GM21390 (cell line): ENCODE results near the gene DENND2A.
"Not testable (repeated sequence)": the region's sequence is repeated elsewhere in the genome, so short reads cannot be mapped to it uniquely, and the experiment has no call there.

Source experiments
- ATAC-seq: cut with Tn5 transposase; IDR thresholded peaks from one replicate; pipeline ENCODE4 v1.9.1; 2021; ENCODE audit not compliant: unreplicated experiment

Gene DENND2A

GRCh38 chr7:140646931-140647647 is 6.5 kb upstream of the DENND2A start:
- ATAC-seq, result peak; percentile 76

- ATAC-seq, result no peak
Observed at GRCh38 chr7:140645166-140645900, 4.7 kb upstream of the DENND2A start.

- ATAC-seq, result not testable (repeated sequence)
Observed at GRCh38 chr7:140644761-140645160, 4.1 kb upstream of the DENND2A start.

GRCh38 chr7:140643416-140643815 is 2.8 kb upstream of the DENND2A start:
- ATAC-seq, result no peak

- ATAC-seq, result no peak
Observed at GRCh38 chr7:140641524-140642195, 1.0 kb upstream of the DENND2A start.

GRCh38 chr7:140640060-140640637 is 464 bp downstream of the DENND2A start:
- no peak for ATAC-seq

GRCh38 chr7:140639366-140640053 is 1.1 kb downstream of the DENND2A start:
- no peak for ATAC-seq

GRCh38 chr7:140638173-140638791 is 2.3 kb downstream of the DENND2A start:
- ATAC-seq, result no peak

GRCh38 chr7:140637400-140637799 is 3.2 kb downstream of the DENND2A start:
- ATAC-seq, result no peak

- ATAC-seq, result no peak
Observed at GRCh38 chr7:140635816-140636215, 4.8 kb downstream of the DENND2A start.

GRCh38 chr7:140635345-140635744 is 5.3 kb downstream of the DENND2A start:
- no peak for ATAC-seq

- no peak for ATAC-seq
Observed at GRCh38 chr7:140631602-140632001, 9.0 kb downstream of the DENND2A start.

- no peak for ATAC-seq
Observed at GRCh38 chr7:140631021-140631420, 9.6 kb downstream of the DENND2A start.

- ATAC-seq, result no peak
Observed at GRCh38 chr7:140625908-140626868, 14.4 kb downstream of the DENND2A start.

- ATAC-seq, result not testable (repeated sequence)
Observed at GRCh38 chr7:140625192-140625558, 15.4 kb downstream of the DENND2A start.

GRCh38 chr7:140624392-140625191 is 16.0 kb downstream of the DENND2A start:
- ATAC-seq, result no peak

GRCh38 chr7:140623980-140624379 is 16.6 kb downstream of the DENND2A start:
- no peak for ATAC-seq

- no peak for ATAC-seq
Observed at GRCh38 chr7:140621401-140622021, 19.1 kb downstream of the DENND2A start.
